GM04504 (cell line): ENCODE measurements around the gene DMC1.
A peak's percentile ranks its signal among the peaks of the same experiment; 100 is the strongest.

Experiments
- DNase-seq: peaks from one replicate; pipeline ENCODE4 v3.0.0-alpha.2; 2012; ENCODE audit warnings: low read depth

The DMC1 gene

DNA sequence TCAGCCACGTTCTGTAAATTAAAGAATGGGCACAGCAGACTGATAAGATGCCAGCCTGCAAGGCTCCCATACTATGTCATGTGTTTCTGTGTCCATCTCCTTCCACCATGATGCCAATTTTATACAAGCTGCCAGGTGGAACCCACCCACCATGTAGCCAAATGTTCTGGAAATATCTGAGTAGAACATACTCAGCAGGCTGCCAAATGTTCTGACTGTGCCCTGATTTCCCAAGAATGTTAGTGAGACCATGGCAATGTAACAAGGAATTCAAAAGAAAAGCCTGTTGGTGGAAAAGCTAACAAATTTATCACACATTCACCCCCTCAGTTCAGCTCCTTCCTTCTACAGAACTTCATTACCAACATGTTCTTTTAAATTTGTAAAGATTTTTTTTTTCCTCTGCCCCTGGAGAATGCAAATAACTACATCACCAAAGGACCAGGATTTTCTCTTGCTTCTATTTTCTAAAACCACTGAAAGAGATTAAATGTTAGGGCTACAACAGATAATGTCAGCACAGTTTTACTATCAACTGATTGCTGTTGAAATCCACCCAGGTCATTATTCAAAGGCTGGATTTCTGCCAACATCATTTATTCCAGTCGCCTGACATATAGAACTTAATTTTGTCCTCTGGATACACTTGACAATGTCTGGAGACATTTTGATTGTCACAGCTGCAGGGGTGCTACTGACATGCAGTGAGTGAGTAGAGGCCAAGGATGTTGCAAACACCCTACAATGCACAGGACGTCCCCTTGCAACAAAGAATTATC lies 3.1 kb downstream of the DMC1 start:
- DNase-seq: no peak

GRCh38 chr22:38565441-38565840 lies 4.5 kb downstream of the DMC1 start:
- DNase-seq: no peak

DNA sequence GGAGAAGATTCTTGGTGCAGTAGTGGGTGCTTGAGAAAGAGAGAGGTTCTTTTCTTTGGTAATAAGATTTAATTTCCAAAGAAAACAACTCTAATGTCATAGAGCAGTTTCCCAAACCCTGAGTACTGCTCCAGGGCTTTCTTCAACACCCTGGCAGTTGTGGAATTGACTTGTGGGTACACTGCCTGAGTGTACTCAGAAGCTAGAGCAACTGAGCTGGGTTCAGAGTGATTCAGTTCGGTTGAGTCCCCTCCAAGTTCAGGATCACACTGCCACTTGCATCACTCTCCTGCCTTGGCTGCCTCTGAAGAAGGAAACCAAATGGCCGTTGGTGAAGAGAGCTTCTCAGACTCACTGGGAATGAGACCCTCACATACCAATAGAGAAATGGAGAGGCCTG lies 5.3 kb downstream of the DMC1 start:
- no peak for DNase-seq

- peak; percentile 65 for DNase-seq
These were observed 15.7 kb downstream of the DMC1 start for GRCh38 chr22:38554281-38554680.

DNA sequence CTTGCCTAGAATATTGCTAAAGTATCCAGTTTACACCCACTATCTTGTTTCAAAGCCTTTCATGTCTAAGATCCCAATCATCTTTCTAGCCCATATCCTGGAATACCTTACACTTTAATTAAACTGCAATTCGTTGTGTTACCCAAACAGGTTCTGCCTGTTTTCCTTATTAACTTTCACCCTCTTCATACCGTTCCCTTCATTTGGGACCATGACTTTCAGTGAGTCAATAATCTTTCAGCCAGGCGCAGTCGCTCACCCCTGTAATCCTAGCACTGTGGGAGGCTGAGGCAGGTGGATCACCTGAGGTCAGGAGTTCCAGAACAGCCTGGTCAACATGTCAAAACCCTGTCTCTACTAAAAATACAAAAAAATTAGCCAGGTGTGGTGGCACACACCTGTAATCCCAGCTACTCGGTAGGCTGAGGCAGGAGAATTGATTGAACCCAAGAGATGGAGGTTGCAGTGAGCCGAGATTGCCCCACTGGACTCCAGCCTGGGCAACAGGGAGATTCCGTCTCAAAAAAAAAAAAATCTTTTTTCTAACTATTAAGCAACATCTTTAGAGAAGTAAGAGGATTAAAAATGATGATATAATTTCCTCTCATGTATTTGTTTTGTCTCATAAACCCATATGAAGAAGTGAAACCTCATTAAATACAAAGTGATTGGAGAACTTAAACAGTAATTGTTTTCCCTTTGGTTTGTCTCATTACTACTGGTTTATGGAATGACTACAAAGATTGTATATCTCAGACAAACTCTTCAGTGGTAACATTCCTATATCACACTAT lies 20.7 kb downstream of the DMC1 start:
- DNase-seq: no peak

GRCh38 chr22:38540701-38541100 lies 29.3 kb downstream of the DMC1 start:
- DNase-seq: no peak

DNA sequence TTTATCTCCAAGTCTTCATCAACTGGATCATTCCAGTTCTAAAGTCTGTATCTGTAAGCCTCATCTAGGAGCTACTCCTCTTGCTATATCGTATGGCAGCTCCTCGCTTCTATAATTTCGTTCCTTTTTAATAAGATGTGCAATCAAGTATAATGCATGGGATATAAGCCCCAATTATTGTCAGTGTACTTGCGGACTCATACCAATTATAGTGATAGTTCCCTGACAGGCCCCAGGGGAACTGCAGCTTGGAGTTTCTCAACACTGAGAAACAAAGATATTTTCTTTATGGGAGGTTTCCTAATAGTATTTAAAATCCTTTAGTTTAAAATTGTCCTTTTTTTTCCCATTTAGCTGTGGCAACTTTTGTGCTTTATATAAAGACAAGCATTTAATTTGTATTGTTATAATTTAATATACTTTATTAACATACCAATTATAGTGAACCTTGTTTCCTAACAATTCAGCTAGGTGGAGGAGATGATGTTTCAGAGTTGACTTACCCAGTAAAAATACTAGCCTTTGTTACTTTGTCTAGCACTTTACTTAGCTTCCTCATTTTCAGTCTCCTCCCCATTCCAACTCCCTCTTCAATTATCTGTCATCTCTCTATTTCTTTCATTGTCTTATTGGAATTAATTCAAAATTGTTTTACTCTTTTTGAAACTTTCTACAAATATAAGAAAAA lies 38.6 kb downstream of the DMC1 start:
- DNase-seq: no peak

GRCh38 chr22:38524429-38524828 lies 45.6 kb downstream of the DMC1 start:
- DNase-seq: no peak

- DNase-seq: no peak
These were observed 46.5 kb downstream of the DMC1 start for GRCh38 chr22:38523479-38523878.

DNA sequence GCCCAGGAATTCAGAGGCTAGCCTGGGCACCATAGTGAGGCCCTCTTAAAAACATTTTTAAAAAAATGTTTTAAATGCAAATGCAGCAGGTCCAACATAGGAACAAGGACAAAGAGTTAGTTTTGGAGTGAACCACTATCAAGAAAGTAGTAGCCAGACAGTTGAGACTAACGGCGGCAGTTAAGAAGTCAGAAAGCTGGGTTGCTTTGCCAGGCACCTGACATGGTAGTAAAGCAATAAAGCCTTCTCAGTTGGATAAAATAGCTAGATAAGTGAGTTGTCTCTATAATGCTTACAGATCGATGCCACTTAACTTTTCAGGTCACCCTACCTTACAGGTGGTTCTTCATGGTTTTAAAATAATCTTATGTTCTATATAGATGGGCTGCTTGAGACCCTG lies 47.0 kb downstream of the DMC1 start:
- DNase-seq: no peak

- no peak for DNase-seq
These were observed 50.3 kb downstream of the DMC1 start for GRCh38 chr22:38519453-38520250.

DNA sequence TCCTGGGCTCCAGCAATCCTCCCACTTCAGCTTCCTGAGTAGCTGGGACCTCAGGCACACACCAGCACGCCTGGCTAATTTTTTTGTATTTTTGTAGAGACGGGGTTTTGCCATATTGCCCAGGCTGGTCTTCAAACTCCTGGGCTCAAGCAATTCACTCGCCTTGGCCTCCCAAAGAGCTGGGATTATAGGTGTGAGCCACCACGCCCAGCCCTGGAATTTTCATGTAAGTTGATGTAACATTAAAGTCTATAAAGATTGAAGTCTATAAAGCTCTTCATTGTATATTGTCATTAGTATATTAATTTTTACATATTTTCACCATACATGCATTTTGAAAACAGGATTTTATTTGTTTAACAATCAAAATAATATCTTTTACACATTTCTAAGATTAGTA lies 51.4 kb downstream of the DMC1 start:
- DNase-seq: no peak

- no peak for DNase-seq
These were observed 56.9 kb downstream of the DMC1 start for GRCh38 chr22:38513063-38513462.

DNA sequence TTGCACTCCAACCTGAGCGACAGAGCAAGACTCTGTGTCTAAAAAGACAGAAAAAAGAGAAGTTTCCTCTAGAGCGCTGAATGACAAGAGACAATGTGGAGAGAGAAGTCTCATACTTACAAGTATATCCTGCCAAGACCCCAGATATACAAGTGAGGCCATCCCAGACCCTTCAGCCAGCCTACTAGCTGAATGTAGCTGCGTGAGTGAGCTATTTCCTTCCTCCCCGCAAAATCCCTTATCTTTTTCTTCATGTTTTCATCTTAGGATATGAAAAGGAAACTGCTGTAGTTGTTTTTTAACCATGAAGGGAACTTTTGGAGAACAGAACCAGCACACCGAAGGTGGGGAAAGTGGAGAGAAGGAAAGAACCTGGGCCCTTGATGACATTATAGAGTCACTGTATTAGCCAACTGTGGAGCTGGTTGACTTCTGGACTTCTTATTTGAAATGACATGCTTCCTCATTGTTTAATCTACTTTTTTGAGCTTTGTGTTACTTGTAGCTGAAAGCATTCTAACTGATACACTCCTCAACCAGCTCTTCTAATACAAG lies 59.5 kb downstream of the DMC1 start:
- DNase-seq: no peak

DNA sequence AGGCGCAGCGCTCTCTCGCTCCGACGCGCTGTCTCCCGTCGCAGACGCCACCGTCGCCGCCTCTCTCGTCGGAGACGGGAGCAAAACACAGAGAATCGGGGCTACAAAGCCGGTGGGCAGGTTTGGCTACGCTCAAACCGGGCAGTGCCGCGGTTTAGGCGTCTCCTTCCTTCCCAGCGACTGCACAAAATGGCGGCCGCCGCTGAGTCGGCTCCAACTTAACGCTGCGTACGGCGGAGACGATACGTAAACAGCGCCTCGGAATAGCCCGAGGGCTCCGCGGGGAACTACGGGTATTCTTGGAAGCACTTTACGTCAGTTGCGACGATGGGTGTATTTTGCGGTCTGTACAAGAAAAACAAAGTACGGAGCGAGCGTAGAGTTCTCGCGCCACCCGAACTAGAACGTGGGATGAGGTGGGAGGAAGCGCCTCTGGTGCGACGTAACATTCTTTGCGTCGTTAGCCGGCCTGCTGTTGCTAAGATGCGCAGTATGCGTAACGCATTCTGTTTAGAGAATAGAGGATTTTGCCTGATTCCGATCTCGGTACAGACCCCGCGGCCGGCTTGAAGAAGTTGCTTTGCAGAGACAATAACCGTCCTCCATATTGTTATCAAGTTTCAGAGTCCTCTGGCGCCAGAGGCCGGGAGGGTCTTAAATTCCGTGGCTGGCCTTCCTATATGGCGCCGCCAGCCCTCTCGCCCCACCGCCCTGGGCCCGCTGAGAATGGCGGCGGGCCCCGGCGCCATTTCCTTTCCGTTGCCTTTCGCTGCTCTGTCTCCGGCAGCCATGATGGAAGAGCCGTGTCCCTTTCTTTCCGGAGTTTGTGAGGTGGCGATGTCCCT lies 63.6 kb downstream of the DMC1 start, which contains the start of gene DDX17:
TSS of gene DDX17 (minus strand) at position 194 of the 845 bp plus-strand sequence.
- peak; percentile 92 for DNase-seq

DNA sequence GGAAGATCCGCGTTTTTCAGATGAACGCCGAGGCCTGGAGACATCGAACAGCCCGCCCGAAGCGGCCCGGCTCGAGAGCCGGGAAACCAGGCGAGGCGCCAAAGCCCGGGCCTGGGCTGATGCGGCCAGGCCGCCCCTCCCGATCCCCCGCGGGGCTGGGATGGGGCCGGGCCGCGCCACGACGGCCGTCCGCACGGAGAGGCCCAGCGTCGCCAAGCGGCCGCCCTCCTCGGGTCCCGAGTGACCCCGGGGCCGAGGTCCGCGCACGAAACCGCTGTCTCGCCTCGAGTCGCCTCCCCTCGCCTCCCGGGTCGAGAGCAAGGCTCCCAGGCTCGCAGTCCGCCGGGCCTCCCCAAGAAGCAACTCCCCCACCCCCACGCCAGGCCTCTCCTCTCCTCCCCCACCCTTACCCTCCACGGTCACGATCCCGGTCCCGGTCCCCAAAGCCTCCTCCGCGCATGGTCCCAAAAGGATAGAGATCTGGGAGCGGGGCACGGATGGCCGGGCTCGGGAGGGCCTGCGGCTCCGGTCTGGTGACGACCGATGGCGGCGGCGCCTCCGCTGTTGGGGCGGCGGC lies 64.4 kb downstream of the DMC1 start:
- DNase-seq: peak; percentile 62

DNA sequence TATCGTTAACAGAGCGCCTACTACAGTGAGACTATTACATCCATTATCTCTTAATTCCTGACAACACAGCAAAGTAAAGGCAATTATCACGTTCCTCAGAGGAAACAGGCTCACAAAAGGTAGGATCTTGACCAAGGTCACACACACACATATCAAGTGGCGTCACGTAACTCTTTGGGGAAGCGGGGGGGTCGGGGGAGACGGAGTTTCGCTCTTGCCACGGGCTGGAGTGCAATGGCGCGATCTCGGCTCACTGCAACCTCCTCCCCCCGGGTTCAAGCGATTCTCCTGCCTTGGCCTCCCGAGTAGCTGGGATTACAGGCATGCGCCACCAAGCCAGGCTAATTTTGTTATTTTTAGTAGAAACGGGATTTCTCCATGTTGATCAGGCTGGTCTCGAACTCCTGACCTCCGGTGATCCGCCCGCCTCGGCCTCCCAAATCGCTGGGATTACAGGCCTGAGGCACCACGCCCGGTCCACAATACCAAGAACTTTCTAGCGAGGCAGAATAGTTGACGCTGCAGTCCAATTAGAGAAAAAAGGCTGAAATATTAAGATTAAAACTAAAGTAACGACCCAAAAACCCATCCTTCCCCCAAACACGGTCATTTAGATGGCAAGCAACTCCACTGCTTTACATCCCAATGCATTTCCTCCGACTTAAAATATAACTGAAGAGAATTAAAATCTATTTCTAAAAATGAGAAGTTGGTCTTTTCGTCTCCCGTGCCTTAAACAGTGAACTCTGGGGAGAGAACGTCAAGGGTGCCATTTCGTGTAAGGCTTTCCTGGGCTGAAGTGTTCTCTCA lies 65.0 kb downstream of the DMC1 start:
- DNase-seq: no peak

DNA sequence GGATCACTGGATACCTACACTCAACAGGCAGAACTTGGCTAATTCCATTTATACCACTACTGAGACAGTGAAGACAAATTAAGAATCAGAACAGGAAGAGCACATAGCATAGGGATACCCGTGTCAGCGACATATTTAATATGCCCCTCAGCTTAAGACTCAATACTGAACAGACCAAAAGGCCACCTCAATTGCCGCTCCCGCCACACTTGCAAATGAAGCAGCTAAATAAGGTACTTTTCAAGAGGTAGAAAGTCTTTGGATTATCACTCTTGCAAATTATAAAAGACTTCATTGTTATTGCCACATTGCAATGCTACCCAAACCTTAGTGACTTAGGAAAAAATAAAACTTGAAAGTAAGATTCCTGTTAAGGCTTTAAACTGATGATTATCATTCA lies 67.0 kb downstream of the DMC1 start:
- DNase-seq: no peak
